IMR-90 (cell line): ENCODE results near the gene ITGB2. TPM values are rescaled to one million over a fixed set of nuclear protein-coding genes. Genes with fewer than 3 reads are reported as not detected.

Source experiments
- ATAC-seq: fragments of 200-7000 bp; cut with Tn5 transposase; 2 replicates; pipeline ENCODE4 v1.9.1; 2020; ENCODE audit warnings: low read depth, mild to moderate bottlenecking, moderate library complexity
- BruUV-seq: library from RNA; stranded (reverse); fragments of 400-500 nt; replicated peaks from 2 replicates; lab custom pipeline; 2021; lab: Mats Ljungman, UMichigan
- CTCF ChIA-PET: fragments of 300-600 bp; formaldehyde crosslinking; extraction: SDS; loops from one replicate; lab custom pipeline; 2021; ENCODE audit warnings: antibody characterized with exemption; lab: Yijun Ruan, JAX
- POLR2A ChIA-PET: fragments of 300-600 bp; sonication (Branson Sonifier 250); formaldehyde crosslinking; loops from one replicate; lab custom pipeline; 2022; ENCODE audit warnings: antibody characterized with exemption; ENCODE audit not compliant: unreplicated experiment; lab: Charles Lee
- DNase-seq: peaks from one replicate; pipeline ENCODE4 v3.0.0; 2013
- H2AFZ ChIP-seq: replicated peaks from 2 replicates; pipeline ENCODE3; 2013; ENCODE audit warnings: low read length, mild to moderate bottlenecking; ENCODE audit not compliant: poor library complexity
- H2AK5ac ChIP-seq: 2 replicates; pipeline ENCODE4 v1.6.1; 2013; ENCODE audit warnings: low read depth, low read length, inconsistent platforms
- H2AK9ac ChIP-seq: replicated peaks from 2 replicates; pipeline ENCODE3; 2013; ENCODE audit warnings: mild to moderate bottlenecking, low read depth, low read length, moderate library complexity; ENCODE audit not compliant: poor library complexity
- H2BK120ac ChIP-seq: 2 replicates; pipeline ENCODE4 v1.6.1; 2013; ENCODE audit warnings: low read depth, low read length, inconsistent platforms
- H2BK15ac ChIP-seq: 3 replicates; pipeline ENCODE4 v1.6.1; 2013; ENCODE audit warnings: low read depth, low read length, inconsistent platforms
- H2BK20ac ChIP-seq: 2 replicates; pipeline ENCODE4 v1.6.1; 2013; ENCODE audit warnings: low read depth, mild to moderate bottlenecking, inconsistent platforms, low read length, moderate library complexity
- H2BK5ac ChIP-seq: 2 replicates; pipeline ENCODE4 v1.6.1; 2013; ENCODE audit warnings: mild to moderate bottlenecking, low read depth, low read length, inconsistent platforms; ENCODE audit not compliant: poor library complexity, severe bottlenecking
- H3K14ac ChIP-seq: replicated peaks from 2 replicates; pipeline ENCODE4 v1.6.1; 2013; ENCODE audit warnings: low read depth, low read length, inconsistent platforms
- H3K18ac ChIP-seq: 2 replicates; pipeline ENCODE4 v1.6.1; 2013; ENCODE audit warnings: low read depth, low read length, control low read depth
- H3K23ac ChIP-seq: 2 replicates; pipeline ENCODE4 v1.6.1; 2013; ENCODE audit warnings: low read depth, low read length, inconsistent platforms
- H3K27ac ChIP-seq: 2 replicates; pipeline ENCODE4 v1.5.1; 2013; ENCODE audit warnings: mild to moderate bottlenecking, control low read depth, low read length; ENCODE audit not compliant: insufficient read depth
- H3K27me3 ChIP-seq: 2 replicates; pipeline ENCODE4 v1.6.1; 2013; ENCODE audit warnings: low read length; ENCODE audit not compliant: control insufficient read depth, insufficient read depth
- H3K36me3 ChIP-seq: 2 replicates; pipeline ENCODE4 v1.6.1; 2013; ENCODE audit warnings: low read length, mixed read lengths; ENCODE audit not compliant: control insufficient read depth, insufficient read depth
- H3K4ac ChIP-seq: 2 replicates; pipeline ENCODE4 v1.6.1; 2013; ENCODE audit warnings: low read depth, low read length, inconsistent platforms
- H3K4me1 ChIP-seq: 2 replicates; pipeline ENCODE4 v1.6.1; 2013; ENCODE audit warnings: low read length, mixed read lengths; ENCODE audit not compliant: control insufficient read depth, insufficient read depth
- H3K4me2 ChIP-seq: 2 replicates; pipeline ENCODE4 v1.6.1; 2013; ENCODE audit warnings: low read depth, mild to moderate bottlenecking, control low read depth, low read length, moderate library complexity
- H3K4me3 ChIP-seq: 2 replicates; pipeline ENCODE4 v1.5.1; 2013; ENCODE audit warnings: low read depth, mild to moderate bottlenecking, control low read depth, low read length, moderate library complexity; ENCODE audit not compliant: insufficient read depth
- H3K56ac ChIP-seq: 2 replicates; pipeline ENCODE4 v1.6.1; 2013; ENCODE audit warnings: low read length, inconsistent platforms; ENCODE audit not compliant: insufficient read depth; ENCODE audit errors: extremely low read depth
- H3K79me1 ChIP-seq, 2 experiments: 2 replicates each; pipeline ENCODE4 v1.6.1; 2013; ENCODE audit warnings: low read length in 2 of 2, inconsistent platforms in 1 of 2, low read depth in 1 of 2
- H3K9ac ChIP-seq: 2 replicates; pipeline ENCODE4 v1.6.1; 2013; ENCODE audit warnings: low read depth, low read length, control low read depth
- H3K9me1 ChIP-seq: 2 replicates; pipeline ENCODE4 v1.6.1; 2013; ENCODE audit warnings: low read length, inconsistent platforms; ENCODE audit not compliant: insufficient read depth
- H3K9me3 ChIP-seq: 2 replicates; pipeline ENCODE4 v1.6.1; 2013; ENCODE audit warnings: low read length; ENCODE audit not compliant: control insufficient read depth, insufficient read depth
- H4K20me1 ChIP-seq: 2 replicates; pipeline ENCODE4 v1.6.1; 2013; ENCODE audit warnings: low read length, inconsistent platforms; ENCODE audit not compliant: insufficient read depth
- H4K5ac ChIP-seq: 2 replicates; pipeline ENCODE4 v1.6.1; 2013; ENCODE audit warnings: mild to moderate bottlenecking, low read depth, low read length, control low read depth
- H4K8ac ChIP-seq, 2 experiments: 2 replicates each; pipeline ENCODE4 v1.6.1; 2013; ENCODE audit warnings: low read depth in 2 of 2, low read length in 2 of 2, control low read depth in 1 of 2, inconsistent platforms in 1 of 2
- H4K91ac ChIP-seq: 2 replicates; pipeline ENCODE4 v1.6.1; 2013; ENCODE audit warnings: low read depth, low read length, inconsistent platforms; ENCODE audit not compliant: insufficient read depth
- CHD1 ChIP-seq: IDR thresholded peaks from 2 replicates; pipeline ENCODE4 v1.6.1; 2012; ENCODE audit warnings: low read depth, low read length, improper control_type of control experiment
- MAFK ChIP-seq: IDR thresholded peaks from 2 replicates; pipeline ENCODE4 v1.6.1; 2012; ENCODE audit warnings: low read depth, low read length, improper control_type of control experiment
- NFE2L2 ChIP-seq: fragments of 150-350 bp; IDR thresholded peaks from 2 replicates; pipeline ENCODE4 v1.6.1; 2016; ENCODE audit warnings: low read depth, mild to moderate bottlenecking, low read length
- RFX5 ChIP-seq: IDR thresholded peaks from 2 replicates; pipeline ENCODE4 v1.8.0; 2012; ENCODE audit warnings: low read depth, mild to moderate bottlenecking, low read length, moderate library complexity
- WGBS, 2 experiments: methylation state at CpG; one replicate each; pipeline versions ENCODE4 v1.1.5 to v1.1.7; 2013; ENCODE audit warnings: missing lambda C conversion rate in 2 of 2; ENCODE audit not compliant: insufficient read length in 1 of 2; ENCODE audit errors: extremely low coverage in 2 of 2; 5-methylcytosine and 5-hydroxymethylcytosine counted together
- dilution Hi-C: fragments of 300-500 bp; cut with HindIII; formaldehyde crosslinking; loops from one replicate; pipeline ENCODE4 v1.14.3; 2018; ENCODE audit warnings: low sequenced_read_pairs; ENCODE audit not compliant: unreplicated experiment
- in situ Hi-C: fragments of 300-500 bp; cut with MboI; formaldehyde crosslinking; loops from 3 replicates; pipeline ENCODE4 v1.14.3; 2019; ENCODE audit warnings: low sequenced_read_pairs, inconsistent platforms, mixed read lengths
- intact Hi-C: fragments of 100-400 bp; cut with micrococcal nuclease; formaldehyde crosslinking; loops from 2 replicates; pipeline ENCODE4 v1.10.0; 2022
- polyA plus RNA-seq, 3 experiments: library from polyadenylated mRNA; depleted of rRNA; stranded (reverse); fragments of >200 nt; gene quantifications; 2 replicates each; pipeline ENCODE4 v1.2.3, GENCODE V29; 2012; ENCODE audit warnings: low replicate concordance in 1 of 3
- total RNA-seq: library from RNA; depleted of rRNA; stranded (reverse); fragments of >200 nt; gene quantifications from 2 replicates; pipeline ENCODE4 v1.2.3, GENCODE V29; 2012

The ITGB2 gene
- total and polyA plus RNA-seq, 2 of the 4 experiments (the other 2 are of a cell fraction), result 0.14 TPM; not detected in 1

DNA sequence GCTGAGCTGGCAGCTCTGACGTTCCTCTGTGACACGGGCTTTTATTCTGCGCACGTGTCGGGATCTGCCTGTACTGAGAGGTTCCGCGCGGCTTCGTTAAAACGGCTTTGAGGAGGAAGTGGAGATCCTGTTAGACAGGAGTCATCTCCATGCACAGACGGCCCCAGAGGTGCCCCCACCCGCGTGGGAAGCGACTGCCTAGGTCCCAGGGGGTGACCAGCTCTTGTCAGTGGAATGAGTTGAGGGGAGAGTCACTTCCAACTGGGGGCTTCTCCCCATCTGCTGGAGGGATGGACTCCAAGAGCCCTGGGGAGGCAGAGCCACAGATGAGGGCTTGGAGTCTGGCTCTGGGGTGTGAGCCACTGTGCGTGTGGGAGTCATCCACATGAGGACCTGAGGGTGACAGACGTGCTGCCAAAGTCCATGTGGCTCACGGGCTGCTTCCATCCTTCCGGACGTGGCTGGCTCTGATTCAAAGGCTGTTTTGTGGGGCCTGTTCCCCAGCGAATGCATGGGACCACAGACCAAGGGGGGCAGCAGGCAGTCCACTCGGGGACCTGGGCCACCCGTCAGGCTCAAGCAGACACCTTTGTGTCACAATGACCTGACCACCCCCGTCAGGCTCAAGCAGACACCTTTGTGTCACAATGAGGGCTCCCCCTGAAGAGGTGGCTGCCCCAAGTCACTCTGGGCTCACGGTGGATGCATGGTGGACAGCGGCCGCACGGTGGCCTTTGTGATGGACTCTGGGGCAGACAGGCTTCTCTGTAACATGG, 74.0 kb downstream of the ITGB2 start:
- Histone ChIP-seq H3K9ac (no peak overlapping the region), H2BK120ac (no peak overlapping the region), H4K20me1 (no peaks in the 10 kb centered on the region; the same call in 1 of the 2 replicates), H3K27ac (no peak overlapping the region), H2BK5ac (no peak overlapping the region), H2BK15ac (no peak overlapping the region), H3K14ac (peak overlapping the region; percentile 21; the same call in 1 of the 2 replicates), H3K4me3 (no peak overlapping the region), H3K36me3 (peaks cover 24% of the 10 kb centered on the region), H2AK5ac (no peak overlapping the region), H3K4me2 (no peak overlapping the region), H3K18ac (no peak overlapping the region), H4K91ac (no peak overlapping the region), H3K9me1 (peaks cover 13% of the 10 kb centered on the region; the same call in 1 of the 2 replicates), H2AFZ (peak overlapping the region; percentile 29), H3K27me3 (peaks cover 13% of the 10 kb centered on the region), H3K9me3 (no peaks in the 10 kb centered on the region), H3K23ac (peak overlapping the region; percentile 17), H3K56ac (no peak overlapping the region), H3K4me1 (peaks cover 2% of the 10 kb centered on the region; the same call in 1 of the 2 replicates), H4K5ac (no peak overlapping the region), H2BK20ac (no peak overlapping the region), H2AK9ac (peak overlapping the region; percentile 8), H3K4ac (peak overlapping the region; percentile 7; the same call in 1 of the 2 replicates), H4K8ac (peak overlapping the region; percentile 24 to 30; a peak in 1 of 4 replicates), H3K79me1 (peaks cover 9 to 19% of the 10 kb centered on the region in 2 experiments; a peak in 2 of 4 replicates)
- WGBS, 2 experiments, result 59% methylated on average over 13 of the region's 27 CpGs; no CpG with 5 or more reads in 1 of the 2 experiments
- intact Hi-C loops, result no loop called here
- ChIA-PET POLR2A (interaction anchor here (1.2 kb wide), 1 partner anchor 27 kb away, joined by 3 read pairs; no protein-coding TSS in a partner anchor), CTCF (no interaction called here)
- DNase-seq (peak; percentile 35), ATAC-seq (no peak)
- dilution Hi-C loops, result no loop called here
- in situ Hi-C loops, result no loop called here
- no TSS peak for BruUV-seq
- TF ChIP-seq RFX5 (no peak), CHD1 (no peak), NFE2L2 (no peak), MAFK (no peak)
